ENCODE results near the gene ANKRD9.

Gene ANKRD9

GRCh38 chr14:102512793-102513300 lies 3.3 kb upstream of the ANKRD9 start:
- no peak for DNase-seq

DNA sequence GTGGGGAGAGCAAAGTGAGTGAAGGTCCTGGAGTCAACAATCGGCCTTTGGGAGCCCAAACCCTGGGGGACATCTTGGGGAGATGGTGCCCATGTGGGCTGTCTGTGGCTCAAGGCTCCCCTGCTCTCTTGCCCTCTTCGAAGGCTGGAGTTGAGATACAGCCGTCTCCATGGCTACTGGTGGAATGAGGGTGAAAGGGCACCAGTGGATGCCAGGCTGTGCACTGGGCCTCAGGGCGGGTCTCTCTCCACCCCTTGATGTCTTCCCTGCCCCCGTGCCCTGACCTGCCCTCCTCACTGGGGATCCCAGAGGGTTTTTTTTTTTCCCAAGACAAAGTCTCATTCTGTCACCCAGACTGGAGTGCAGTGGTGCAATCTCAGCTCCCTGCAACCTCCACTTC lies 2.0 kb upstream of the ANKRD9 start:
- DNase-seq: no peak

GRCh38 chr14:102510616-102511520 lies 1.3 kb upstream of the ANKRD9 start:
- peak; percentile 19 for DNase-seq

DNA sequence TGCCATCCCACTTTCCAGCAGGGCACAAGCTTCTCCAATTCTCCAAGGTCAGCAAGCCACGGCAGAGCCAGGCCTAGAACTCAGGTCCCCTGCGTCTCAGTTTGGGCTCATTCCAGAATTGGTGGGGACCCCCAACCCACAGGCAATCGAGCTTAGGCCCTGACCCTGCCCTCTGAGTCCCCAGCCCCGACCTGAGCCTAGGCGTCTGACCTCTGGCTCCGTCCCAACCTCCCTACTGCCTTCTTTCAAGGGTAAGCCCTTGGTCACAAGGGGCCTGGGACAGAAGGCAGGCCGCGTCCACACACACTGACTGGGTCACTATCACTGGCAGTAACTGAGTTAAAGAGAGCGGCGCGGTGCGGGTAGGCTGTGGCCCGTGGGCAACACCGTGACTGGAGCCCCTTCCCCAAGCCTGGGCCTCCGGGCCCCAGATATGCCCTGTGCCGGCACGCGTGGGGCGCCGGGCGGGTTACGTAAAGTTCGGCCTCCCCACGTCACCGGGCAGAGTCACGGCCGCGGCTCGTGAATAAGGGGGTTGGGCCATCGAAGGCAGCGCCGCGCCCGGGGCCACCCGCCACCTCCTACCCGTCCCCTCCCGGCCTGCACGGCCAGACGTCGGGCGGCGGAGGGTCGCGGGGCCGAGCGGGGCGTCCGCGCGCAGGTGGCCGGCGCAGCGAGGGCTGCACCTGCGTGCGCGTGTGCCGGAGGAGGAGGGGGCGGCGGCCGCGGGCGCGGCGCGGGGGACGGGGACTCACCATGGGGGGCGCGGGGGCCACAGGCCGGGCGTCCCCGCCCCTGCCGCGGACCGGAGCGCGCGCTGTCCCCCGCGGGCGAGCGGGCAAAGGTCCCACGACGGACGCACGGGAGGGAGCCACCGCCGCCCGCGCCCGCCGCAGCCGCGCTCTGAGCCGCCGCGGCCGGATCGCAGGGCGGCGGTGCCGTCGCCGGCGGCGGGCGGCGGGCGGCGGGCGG lies 516 bp downstream of the ANKRD9 start:
- peak; percentile 16 for DNase-seq

DNA sequence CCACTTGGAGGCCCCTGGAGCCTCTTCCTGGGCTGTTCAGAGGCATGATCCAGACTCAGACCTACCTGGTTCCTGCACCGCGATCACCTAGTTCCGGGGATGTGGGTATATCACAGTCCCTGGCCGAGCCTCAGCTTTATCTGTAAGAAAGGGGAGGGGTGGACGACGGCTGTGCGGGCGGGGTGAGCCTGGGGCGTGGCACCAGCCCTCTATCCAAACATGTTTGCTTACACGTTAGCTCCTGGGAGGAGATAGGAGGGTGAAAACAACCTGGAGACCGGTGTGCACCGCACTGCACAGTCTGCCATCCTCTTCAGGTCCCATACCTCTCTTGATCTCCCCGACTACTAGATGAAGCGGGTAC lies 1.2 kb downstream of the ANKRD9 start:
- no peak for DNase-seq

DNA sequence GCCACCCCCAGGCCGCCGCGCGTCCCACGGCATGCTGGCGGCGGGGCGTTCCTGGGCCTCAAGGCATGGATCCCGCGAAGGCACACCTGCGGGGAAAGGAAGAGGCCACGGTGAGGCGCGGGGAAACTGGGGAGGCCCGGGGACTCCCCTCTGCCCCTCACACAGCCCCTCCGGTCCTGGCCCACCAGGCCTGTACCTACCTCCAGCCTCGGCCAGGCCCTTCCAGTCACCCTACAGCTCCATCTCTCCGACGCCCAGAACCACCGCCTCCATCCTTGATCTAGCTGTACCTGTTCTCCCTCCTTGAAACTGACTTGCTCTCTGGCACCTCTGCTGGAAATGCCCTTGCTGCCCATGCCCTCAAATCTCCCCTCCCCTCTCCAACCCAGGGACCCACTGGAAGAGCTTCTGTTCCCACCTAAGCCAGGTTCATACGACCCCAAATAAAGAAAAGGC lies 1.7 kb downstream of the ANKRD9 start:
- no peak for DNase-seq

GRCh38 chr14:102507081-102507856 lies 2.3 kb downstream of the ANKRD9 start:
- no peak for DNase-seq

- DNase-seq: no peak
Observed at GRCh38 chr14:102506626-102506925, 3.0 kb downstream of the ANKRD9 start.

- no peak for DNase-seq
Observed at GRCh38 chr14:102505775-102506625, 3.6 kb downstream of the ANKRD9 start.

DNA sequence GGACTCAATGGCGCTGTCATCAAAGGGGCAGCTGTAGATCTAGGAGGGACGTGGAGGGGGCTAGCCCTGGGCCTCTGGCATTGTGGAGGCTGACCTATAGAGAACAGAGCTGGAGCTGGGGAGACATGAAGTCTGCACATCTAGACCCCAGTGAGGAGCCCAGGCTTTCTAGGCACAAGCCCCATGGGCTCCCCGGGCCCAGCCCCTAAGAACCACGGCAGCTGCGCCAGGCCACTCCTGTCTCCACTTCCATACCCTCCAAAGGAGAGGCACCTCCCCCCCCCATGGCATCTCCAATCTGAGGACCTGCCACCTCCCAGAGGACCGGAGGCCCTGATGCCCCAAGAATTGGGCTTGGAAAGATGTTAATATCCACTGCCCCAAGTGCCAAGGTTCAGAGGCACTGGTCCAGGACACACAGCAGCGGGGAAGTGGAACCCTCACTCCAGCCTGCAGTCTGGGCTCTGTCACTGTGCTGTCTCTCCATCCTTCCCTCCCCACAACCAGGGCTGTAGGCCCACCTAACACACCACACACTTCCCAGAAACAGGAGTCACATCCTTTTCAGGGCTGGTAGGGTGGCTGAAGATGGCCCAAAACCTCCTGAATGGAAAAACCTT lies 4.5 kb downstream of the ANKRD9 start:
- DNase-seq: no peak

DNA sequence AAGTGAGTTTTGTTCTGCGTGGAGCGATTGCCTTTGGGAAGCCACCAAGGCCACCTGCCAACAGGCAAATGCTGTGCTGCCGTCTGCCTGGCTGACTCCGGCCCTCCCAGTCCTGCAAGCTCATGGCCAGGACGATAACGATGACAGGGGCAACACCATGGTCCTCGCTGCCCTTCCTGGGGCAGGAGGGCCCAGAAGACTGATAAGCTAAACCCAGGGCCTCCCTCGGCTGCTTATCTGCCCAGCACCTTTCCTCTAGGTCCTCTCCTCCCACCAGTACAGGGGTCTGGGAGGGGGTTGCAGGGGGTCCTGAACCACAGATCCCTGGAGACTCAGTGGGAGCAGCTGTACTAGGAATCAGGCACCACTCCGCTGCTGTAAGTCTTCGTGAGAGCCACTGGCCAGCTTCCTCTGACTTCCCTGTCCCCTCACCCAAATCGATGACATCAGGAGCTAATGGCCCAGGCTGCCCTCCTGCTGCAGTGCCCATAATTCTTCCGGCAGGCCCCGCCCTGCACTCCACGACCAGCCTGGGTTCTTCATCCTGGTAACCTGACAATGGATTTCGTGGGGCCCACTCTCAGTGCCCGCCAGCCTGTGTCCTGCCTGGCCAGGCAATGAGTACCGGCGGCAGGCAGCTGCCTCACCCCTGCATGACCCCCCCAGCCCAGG lies 5.1 kb downstream of the ANKRD9 start:
- DNase-seq: no peak

DNA sequence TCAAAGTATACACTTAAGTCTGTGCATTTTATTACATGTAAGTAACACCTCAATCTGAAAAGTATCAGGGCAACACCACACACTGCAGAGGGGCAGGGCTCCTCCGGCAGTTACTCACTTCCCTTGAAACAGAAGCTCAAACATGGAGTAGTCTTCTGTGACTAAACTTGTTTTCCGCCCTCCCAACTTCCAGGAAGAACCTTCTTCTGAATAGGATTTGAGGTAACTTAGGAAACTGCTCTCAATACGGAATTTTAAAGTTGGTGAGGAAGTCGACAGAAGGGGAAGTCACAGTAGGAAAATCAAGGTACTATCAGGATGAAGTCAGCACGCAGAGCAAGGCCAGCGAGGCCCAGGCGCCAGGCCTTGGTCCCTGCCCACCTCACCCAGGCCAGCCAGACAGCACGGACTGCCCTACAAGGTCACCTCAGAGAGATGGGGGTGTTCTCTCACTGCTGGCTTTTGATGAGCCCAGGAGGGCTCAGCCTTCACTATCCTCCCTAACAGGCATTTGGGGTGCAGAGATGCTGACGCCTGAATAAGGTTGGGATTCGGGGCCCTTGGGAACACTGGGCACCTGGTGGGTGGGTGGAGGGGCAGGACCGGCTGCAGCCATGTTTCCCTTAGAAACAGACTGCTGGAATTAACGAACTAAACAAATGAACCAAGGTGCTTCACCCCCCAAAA lies 5.8 kb downstream of the ANKRD9 start:
- DNase-seq: no peak

- DNase-seq: no peak
Observed at GRCh38 chr14:102502571-102502970, 7.0 kb downstream of the ANKRD9 start.

DNA sequence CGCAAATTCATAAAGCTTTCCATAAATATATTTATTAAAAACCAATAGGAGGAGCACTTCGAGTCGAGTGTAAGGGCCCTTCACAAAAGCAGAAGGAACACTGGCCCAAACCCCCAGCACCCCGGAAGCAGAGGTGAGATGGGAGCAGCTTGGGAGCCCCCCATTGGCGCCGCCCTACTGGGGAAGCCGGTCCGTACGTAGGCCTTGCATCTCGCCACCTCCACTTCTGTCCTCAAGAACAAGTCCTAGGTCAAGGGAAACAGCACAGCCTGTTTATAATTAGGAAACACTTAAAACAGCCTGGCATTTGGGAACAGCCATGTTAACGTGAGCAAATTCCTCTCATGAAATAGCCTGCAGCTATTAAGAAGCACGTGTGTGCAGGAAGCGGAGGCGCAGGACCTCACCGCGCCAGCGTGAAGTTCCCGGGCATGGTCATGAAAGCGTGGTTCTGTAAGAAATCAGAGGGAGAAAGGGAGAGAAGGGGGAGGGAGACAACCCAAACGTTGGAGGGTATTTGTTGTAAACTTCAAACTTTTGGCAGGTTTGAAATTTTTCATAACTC lies 7.7 kb downstream of the ANKRD9 start:
- no peak for DNase-seq

DNA sequence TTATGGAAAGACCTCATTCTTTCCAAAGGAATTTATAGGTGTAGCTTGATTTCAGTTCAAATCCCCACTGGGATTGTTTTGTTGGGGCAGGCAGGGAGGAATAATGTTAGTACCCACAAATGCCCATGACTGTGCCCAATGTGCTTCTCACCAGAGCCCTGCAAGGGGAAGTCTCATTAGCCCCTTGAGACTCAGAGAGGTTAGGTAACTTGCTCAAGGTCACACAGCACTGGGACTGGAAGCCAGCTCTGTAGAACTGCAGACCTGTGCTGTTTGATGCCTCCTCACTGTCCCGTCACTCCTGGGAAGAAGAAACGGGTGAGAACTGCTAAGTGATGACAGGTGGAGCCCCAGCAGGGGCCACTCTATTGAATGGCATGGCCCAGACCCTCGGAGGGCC lies 8.9 kb downstream of the ANKRD9 start:
- no peak for DNase-seq

DNA sequence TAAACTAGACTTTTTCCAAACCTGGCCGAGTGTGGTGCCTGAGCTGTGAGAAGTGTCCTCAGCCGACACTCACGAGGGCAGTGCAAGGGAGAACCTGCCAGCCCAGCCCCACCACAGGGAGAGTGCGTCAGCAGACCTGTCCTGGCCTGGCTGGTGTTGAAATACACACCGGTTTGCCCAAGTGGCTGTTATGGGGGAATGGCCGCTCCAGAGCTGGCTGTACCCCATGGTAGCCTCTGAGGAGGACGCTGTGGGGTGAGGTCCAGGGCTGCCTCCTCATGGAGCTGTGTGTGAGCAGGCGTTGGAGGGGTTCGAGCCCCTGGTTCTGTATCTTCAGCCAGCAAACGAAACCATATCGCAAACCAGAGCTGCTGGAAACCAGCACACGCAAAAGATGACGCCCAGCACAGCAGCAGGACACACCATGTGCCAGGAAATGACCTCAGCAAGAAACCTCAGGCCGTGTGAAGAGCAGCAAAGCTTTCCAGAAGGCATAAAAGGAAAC lies 9.4 kb downstream of the ANKRD9 start:
- no peak for DNase-seq

GRCh38 chr14:102499401-102500157 lies 10.0 kb downstream of the ANKRD9 start:
- DNase-seq: no peak

- DNase-seq: no peak
Observed at GRCh38 chr14:102498678-102499265, 10.8 kb downstream of the ANKRD9 start.
